Retinal pigment epithelial cell (primary cell): Measurements from ENCODE around the gene PLPP4.

Source experiments
- DNase-seq: peaks from one replicate; pipeline ENCODE4 v3.0.0-alpha.2; 2010; ENCODE audit warnings: low read depth
- H3K4me3 ChIP-seq: 2 replicates; pipeline ENCODE4 v1.5.1; 2011; ENCODE audit warnings: mild to moderate bottlenecking, low read length, control low read depth, moderate library complexity
- CTCF ChIP-seq: conservative IDR thresholded peaks from 2 replicates; pipeline ENCODE4 v1.5.1; 2011; ENCODE audit warnings: low read depth, low read length, control low read depth, inconsistent platforms

The PLPP4 gene

GRCh38 chr10:120609006-120609405, 152.0 kb downstream of the PLPP4 start:
- H3K4me3 ChIP-seq = no peak overlapping the region
- no peak for TF ChIP-seq CTCF
- DNase-seq = no peak

DNA sequence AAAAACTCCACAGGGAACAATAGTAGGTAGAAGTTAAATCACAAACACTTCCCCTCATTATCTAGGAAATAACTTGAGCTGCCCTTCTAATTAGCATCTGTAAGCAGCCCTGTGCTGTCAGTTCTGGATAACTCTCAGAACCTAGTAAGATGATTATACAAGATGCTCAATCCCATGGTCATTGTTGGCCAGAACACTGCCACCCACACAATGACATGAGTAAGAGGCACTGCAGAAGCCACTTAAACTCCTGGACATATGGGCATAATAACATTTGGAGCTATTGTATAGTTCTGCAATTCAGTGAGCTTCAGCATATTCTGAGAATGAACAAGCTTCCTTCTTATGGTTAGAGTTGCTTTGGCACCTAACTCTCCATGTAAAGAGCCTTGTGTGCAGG, 153.8 kb downstream of the PLPP4 start:
- no peak overlapping the region for H3K4me3 ChIP-seq
- TF ChIP-seq CTCF = no peak
- DNase-seq = no peak

- TF ChIP-seq CTCF = no peak
- DNase-seq = no peak
- no peak overlapping the region for H3K4me3 ChIP-seq
Observed at GRCh38 chr10:120612756-120613155, 155.7 kb downstream of the PLPP4 start.

GRCh38 chr10:120613180-120613579, 156.2 kb downstream of the PLPP4 start:
- H3K4me3 ChIP-seq = no peak overlapping the region
- DNase-seq = no peak
- no peak for TF ChIP-seq CTCF

DNA sequence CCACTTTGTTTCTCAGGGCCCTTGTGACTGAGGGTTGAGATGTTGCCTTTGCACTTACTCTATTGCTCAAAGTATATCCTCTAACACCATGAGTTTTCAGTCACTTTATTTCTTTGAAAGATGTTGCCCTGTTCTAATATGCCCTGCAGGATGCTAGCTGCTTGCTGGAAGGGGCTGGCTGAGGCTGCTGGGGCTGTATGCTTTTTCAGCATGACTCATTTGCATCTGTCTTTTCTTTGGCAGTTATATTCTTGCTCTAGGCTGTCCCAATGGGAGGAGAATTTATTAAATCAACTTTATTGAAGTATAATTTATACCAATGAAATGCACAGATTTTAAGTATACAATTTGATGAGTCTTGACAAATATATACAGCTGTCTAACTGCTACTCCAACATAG, 157.7 kb downstream of the PLPP4 start:
- TF ChIP-seq CTCF = no peak
- no peak for DNase-seq
- no peak overlapping the region for H3K4me3 ChIP-seq

- no peak for TF ChIP-seq CTCF
- H3K4me3 ChIP-seq = no peak overlapping the region
- no peak for DNase-seq
Observed at GRCh38 chr10:120616311-120616911, 159.4 kb downstream of the PLPP4 start.

- no peak for DNase-seq
- TF ChIP-seq CTCF = no peak
- no peak overlapping the region for H3K4me3 ChIP-seq
Observed at GRCh38 chr10:120628197-120628596, 171.2 kb downstream of the PLPP4 start.
